RWPE1 (cell line): ENCODE results near the gene SPINT1.

Experiments
- CTCF ChIA-PET: fragments of 350-600 bp; sonication (Branson Sonifier 250); formaldehyde crosslinking; extraction: SDS; loops from one replicate; lab custom pipeline; 2021; lab: Yijun Ruan, JAX
- POLR2A ChIA-PET: fragments of 400-600 bp; formaldehyde crosslinking; extraction: SDS; loops from one replicate; lab custom pipeline; 2020; ENCODE audit warnings: antibody characterized with exemption; ENCODE audit not compliant: low non-redundant PET; lab: Yijun Ruan, JAX
- DNase-seq: peaks from one replicate; pipeline ENCODE4 v3.0.0; 2012; ENCODE audit warnings: low spot score
- H3K27ac ChIP-seq: fragments of 450-650 bp; 2 replicates; pipeline ENCODE4 v1.5.1; 2017
- CTCF ChIP-seq: fragments of 450-650 bp; conservative IDR thresholded peaks from 2 replicates; pipeline ENCODE4 v1.5.1; 2017; ENCODE audit warnings: low read depth, mild to moderate bottlenecking

Gene SPINT1

GRCh38 chr15:40891810-40892446 is 48.1 kb downstream of the SPINT1 start:
- no peak overlapping the region for H3K27ac ChIP-seq
- TF ChIP-seq CTCF = peak; percentile 96
- ChIA-PET CTCF (interaction anchor here (0.6 to 5.0 kb wide), 16 partner anchors 11 to 212 kb away, joined by 3 to 95 read pairs (median 5); partner anchors contain the start of gene RHOV), POLR2A (no interaction called here)
- peak; percentile 59 for DNase-seq

- H3K27ac ChIP-seq = peak overlapping the region; percentile 89
- no peak for TF ChIP-seq CTCF
- CTCF ChIA-PET = interaction anchor here (0.6 to 5.0 kb wide), 13 partner anchors 12 to 211 kb away, joined by 3 to 95 read pairs (median 6); partner anchors contain the start of gene RHOV
- DNase-seq = no peak
- POLR2A ChIA-PET = no interaction called here
Observed at GRCh38 chr15:40892447-40893012, 48.7 kb downstream of the SPINT1 start.

GRCh38 chr15:40893019-40893670 is 49.3 kb downstream of the SPINT1 start:
- TF ChIP-seq CTCF = no peak
- peak overlapping the region; percentile 89 for H3K27ac ChIP-seq
- CTCF ChIA-PET = interaction anchor here (0.9 to 5.0 kb wide), 10 partner anchors 10 to 211 kb away, joined by 6 to 157 read pairs (median 9); partner anchors contain the start of gene RHOV
- POLR2A ChIA-PET = interaction anchor here (1.3 kb wide), 1 partner anchor 35 kb away, joined by 5 read pairs; no protein-coding TSS in a partner anchor
- no peak for DNase-seq

- POLR2A ChIA-PET = interaction anchor here (0.6 to 1.3 kb wide), 5 partner anchors 22 to 79 kb away, joined by 3 to 6 read pairs (median 4); no protein-coding TSS in a partner anchor
- CTCF ChIA-PET = interaction anchor here (0.5 to 5.0 kb wide), 32 partner anchors 9 to 667 kb away, joined by 3 to 157 read pairs (median 4); partner anchors contain the start of genes PPP1R14D and RHOV
- H3K27ac ChIP-seq = peak within 1 kb of the TSS; percentile 89
- TF ChIP-seq CTCF = peak; percentile 98
- peak; percentile 92 for DNase-seq
Observed at GRCh38 chr15:40893733-40894680, 50.2 kb downstream of the SPINT1 start, which contains the start of gene VPS18. TSS of gene VPS18 (plus strand) at chr15:40894450. CDS start at chr15:40894769, 319 bp downstream.

GRCh38 chr15:40894681-40895448 is 51.0 kb downstream of the SPINT1 start:
- TF ChIP-seq CTCF = peak; percentile 50
- POLR2A ChIA-PET = interaction anchor here (0.6 to 1.3 kb wide), 4 partner anchors 23 to 78 kb away, joined by 3 to 6 read pairs (median 4); no protein-coding TSS in a partner anchor

More at GRCh38 chr15:40894681-40895448, 51.0 kb downstream of the SPINT1 start:
- CTCF ChIA-PET = interaction anchor here (0.6 to 5.0 kb wide), 27 partner anchors 8 to 298 kb away, joined by 3 to 157 read pairs (median 4); partner anchors contain the start of genes PPP1R14D and RHOV
- DNase-seq = peak; percentile 82
- H3K27ac ChIP-seq = peak overlapping the region; percentile 89
